Frontal cortex (tissue), 4 donors: ENCODE data around the gene SOX1. TPM values are rescaled to one million over a fixed set of nuclear protein-coding genes. Genes with fewer than 3 reads are reported as not detected.

Source experiments
- DNase-seq, 2 donors: peaks; one replicate each; pipeline ENCODE4 v3.0.0; 2012; ENCODE audit warnings: low spot score in 2 of 2
- FAIRE-seq: peaks from 2 replicates; lab custom pipeline; 2012; peaks lifted over from hg19 to GRCh38; lab: Jason Lieb, UNC
- small RNA-seq: library from RNA; depleted of rRNA; stranded (forward); fragments of <200 nt; gene quantifications from one replicate; pipeline ENCODE3, GENCODE V24; 2014
- total RNA-seq: library from RNA; depleted of rRNA; stranded (reverse); fragments of >200 nt; gene quantifications from one replicate; pipeline ENCODE4 v1.2.3, GENCODE V29; 2014
- donor health status: control.
- donor health status: control.
- donor health status: control.

SOX1 gene
- total RNA-seq, 1 donor from 2014 or later: 4.5 TPM

DNA sequence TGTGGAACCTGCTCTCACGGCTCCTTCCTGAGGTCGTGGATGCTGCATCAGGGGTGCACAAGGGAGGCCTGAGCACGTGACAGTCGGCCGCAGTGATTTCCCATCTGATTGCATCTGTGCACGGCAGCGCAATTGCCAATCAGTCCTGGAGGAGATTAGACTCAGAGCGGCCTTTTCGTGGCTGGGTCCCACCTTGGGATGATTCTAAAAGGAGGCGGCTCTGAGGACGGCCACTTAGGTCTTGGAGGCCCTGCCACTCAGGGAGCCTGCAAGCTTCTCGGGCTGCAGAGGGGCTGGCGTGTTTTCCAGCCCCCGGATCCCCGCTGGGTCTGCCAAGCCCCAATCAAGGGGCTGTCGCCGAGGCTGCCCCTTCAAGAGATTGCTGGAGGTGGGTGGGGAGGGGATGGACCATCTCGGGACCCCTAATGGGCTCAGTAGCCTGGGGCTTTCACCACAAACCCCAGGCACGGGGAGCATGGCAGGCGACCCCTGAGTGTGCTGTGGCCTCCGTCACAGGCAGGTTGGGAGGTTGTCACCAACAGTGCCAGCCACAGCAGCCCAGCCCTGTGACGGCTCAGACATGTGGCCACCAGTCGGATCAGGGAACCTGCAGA is 51.6 kb downstream of the SOX1 start:
- no peak for FAIRE-seq

GRCh38 chr13:112119192-112120030 is 52.5 kb downstream of the SOX1 start:
- FAIRE-seq: no peak
- no peak for DNase-seq

More for the DNA sequence above, 51.6 kb downstream of the SOX1 start:
- DNase-seq: no peak

DNA sequence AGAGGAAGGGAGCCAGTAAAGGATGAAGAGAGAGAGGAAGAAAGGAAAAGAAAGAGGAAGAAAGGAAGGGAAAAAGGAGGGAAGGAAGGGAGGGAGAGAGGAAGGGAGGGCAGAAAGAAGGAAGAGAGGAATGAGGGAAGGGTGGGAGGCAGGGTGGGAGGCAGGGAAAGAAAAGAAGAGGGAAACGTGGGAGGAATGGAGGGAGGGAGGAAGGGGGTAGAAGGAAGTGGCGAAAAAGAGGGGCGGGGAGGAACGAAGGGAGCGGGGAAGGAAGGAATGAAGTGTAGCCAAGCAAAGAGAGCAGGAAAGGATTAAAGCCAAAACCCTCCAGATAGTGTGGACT is 53.1 kb downstream of the SOX1 start:
- DNase-seq (no peak), FAIRE-seq (no peak)

Small RNAs within 50 kb of the gene (small RNA-seq; reads per million reads assigned to genes)
- gene RF00287: 0.61 reads per million, percentile 48 among the genes with 10 or more reads in this experiment
